ENCODE measurements around the gene TMEM198.

- no peak for TF ChIP-seq CTCF (conservative IDR thresholded peaks at IDR 0.05; ENCODE audit: low read length)
- TF ChIP-seq EZH2phosphoT487 (IDR thresholded peaks at IDR 0.05; ENCODE audit: borderline replicate concordance): no peak
Observed at GRCh38 chr2:219506153-219506801, 37.6 kb upstream of the TMEM198 start.

All from Loucy (cell line).